Caco-2 (cell line): ENCODE measurements around the gene CTCF. TPM values are rescaled to one million over a fixed set of nuclear protein-coding genes. Genes with fewer than 3 reads are reported as not detected.

Experiments
- BruUV-seq: library from RNA; stranded (reverse); fragments of 400-500 nt; replicated peaks from 2 replicates; lab custom pipeline; 2021; lab: Mats Ljungman, UMichigan
- CTCF ChIA-PET: fragments of 300-600 bp; sonication (Branson Sonifier 250); formaldehyde crosslinking; loops from one replicate; lab custom pipeline; 2022; ENCODE audit warnings: antibody characterized with exemption; lab: Charles Lee
- POLR2A ChIA-PET: fragments of 300-600 bp; sonication (Branson Sonifier 250); formaldehyde crosslinking; loops from one replicate; lab custom pipeline; 2022; ENCODE audit warnings: antibody characterized with exemption; lab: Charles Lee
- DNase-seq, 2 experiments: peaks; one replicate each; pipeline versions ENCODE4 v3.0.0 to v3.0.0-alpha.2; 2020 to 2022
- H3K27me3 ChIP-seq: replicated peaks from 2 replicates; pipeline ENCODE4 v1.6.0; 2011; ENCODE audit warnings: low read length; ENCODE audit not compliant: control insufficient read depth, insufficient read depth
- H3K36me3 ChIP-seq: 2 replicates; pipeline ENCODE4 v1.5.1; 2011; ENCODE audit warnings: low read length; ENCODE audit not compliant: control insufficient read depth, insufficient read depth
- H3K4me1 ChIP-seq: fragments of 250-450 bp; sonication (Bioruptor Pico); 2 replicates; pipeline ENCODE4 v1.5.1; 2020; ENCODE audit warnings: mild to moderate bottlenecking
- H3K4me3 ChIP-seq: 2 replicates; pipeline ENCODE4 v1.5.1; 2011; ENCODE audit warnings: low read depth, mild to moderate bottlenecking, control low read depth, low read length
- H3K9me3 ChIP-seq: fragments of 250-450 bp; sonication (Bioruptor Pico); 2 replicates; pipeline ENCODE4 v1.5.1; 2020; ENCODE audit warnings: mild to moderate bottlenecking, moderate library complexity
- H3K27ac Mint-ChIP-seq: one replicate; pipeline ENCODE4 v1.8.0; 2022; ENCODE audit warnings: mixed read lengths; ENCODE audit not compliant: unreplicated experiment
- H3K27me3 Mint-ChIP-seq: one replicate; pipeline ENCODE4 v1.8.0; 2022; ENCODE audit warnings: mixed read lengths; ENCODE audit not compliant: insufficient read depth, unreplicated experiment
- H3K36me3 Mint-ChIP-seq: one replicate; pipeline ENCODE4 v1.8.0; 2022; ENCODE audit warnings: mild to moderate bottlenecking, mixed read lengths; ENCODE audit not compliant: insufficient read depth, unreplicated experiment
- H3K4me1 Mint-ChIP-seq: one replicate; pipeline ENCODE4 v1.8.0; 2022; ENCODE audit warnings: low read depth, mixed read lengths; ENCODE audit not compliant: unreplicated experiment
- H3K4me3 Mint-ChIP-seq: one replicate; pipeline ENCODE4 v1.8.0; 2022; ENCODE audit warnings: mild to moderate bottlenecking, moderate library complexity, mixed read lengths; ENCODE audit not compliant: unreplicated experiment
- H3K9me3 Mint-ChIP-seq: one replicate; pipeline ENCODE4 v1.8.0; 2022; ENCODE audit warnings: mixed read lengths; ENCODE audit not compliant: unreplicated experiment
- intact Hi-C: fragments of 100-400 bp; cut with micrococcal nuclease; formaldehyde crosslinking; loops from one replicate; pipeline ENCODE4 v1.10.0; 2022; ENCODE audit not compliant: unreplicated experiment
- total RNA-seq: library from RNA; stranded (reverse); gene quantifications from 2 replicates; pipeline ENCODE4 v1.2.3, GENCODE V29; 2022
- TF ChIP-seq, protein P1 (sequence below), 2 experiments: fragments of 200-600 bp in 1 of 2; IDR thresholded peaks; 1 replicate in 1 of 2; 2 replicates in 1 of 2; pipeline versions ENCODE4 v1.5.1 to v1.8.0; 2011 to 2022; ENCODE audit warnings: antibody characterized with exemption in 1 of 2, control low read depth in 1 of 2, inconsistent platforms in 1 of 2, low read depth in 1 of 2, low read length in 1 of 2, mild to moderate bottlenecking in 1 of 2, moderate library complexity in 1 of 2; ENCODE audit not compliant: insufficient read depth in 1 of 2, severe bottlenecking in 1 of 2, unreplicated experiment in 1 of 2

Gene CTCF
- total RNA-seq, 1 experiment from 2014 or later: 67.8 TPM

DNA sequence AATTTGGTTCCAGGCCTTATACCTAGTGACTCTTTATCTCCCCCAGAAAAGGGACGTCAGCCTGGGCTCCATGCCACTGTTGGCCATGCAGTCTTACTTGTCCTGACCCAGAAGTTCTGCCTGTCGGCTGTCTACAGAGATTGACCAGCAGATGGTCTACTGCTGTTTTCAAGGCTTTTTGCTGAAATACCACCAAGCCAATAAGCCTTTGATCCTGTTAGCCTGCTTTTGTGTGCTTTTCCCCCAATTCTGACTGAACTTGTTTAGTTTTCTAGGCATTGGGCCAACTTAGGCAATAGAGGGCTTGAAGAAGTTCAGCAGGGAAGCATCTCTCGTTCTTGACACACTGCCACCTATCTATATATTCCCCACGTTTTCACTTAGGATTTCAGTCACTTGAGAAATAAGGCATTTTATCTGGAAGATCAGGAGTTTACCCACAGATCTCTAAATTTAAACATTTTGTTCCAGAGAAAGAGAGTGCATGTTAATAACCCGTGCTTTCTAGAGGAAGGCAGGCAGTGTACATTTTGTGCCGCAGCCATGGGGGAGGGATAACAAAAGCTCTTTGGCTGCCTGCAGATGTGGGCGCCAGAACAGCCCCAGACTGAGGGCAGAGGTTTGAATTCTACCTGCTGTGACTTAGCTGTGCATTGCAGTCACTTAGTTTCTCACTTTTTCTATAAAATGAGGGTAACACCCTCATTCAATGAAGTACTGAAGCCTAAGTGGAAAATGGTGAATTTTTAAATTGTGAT is 70.3 kb downstream of the CTCF start:
- ChIA-PET CTCF (interaction anchor here (0.6 to 1.0 kb wide), 4 partner anchors 39 to 119 kb away, joined by 3 to 5 read pairs (median 4); partner anchors contain the start of gene CTCF), POLR2A (no interaction called here)
- Histone ChIP-seq H3K4me3 (no peak overlapping the region), H3K4me1 (no peaks in the 10 kb centered on the region), H3K9me3 (no peaks in the 10 kb centered on the region), H3K27me3 (no peaks in the 10 kb centered on the region), H3K36me3 (peaks cover 6% of the 10 kb centered on the region)
- H3K4me1 Mint-ChIP-seq: no peaks in the 10 kb centered on the region
- no peak overlapping the region for H3K4me3 Mint-ChIP-seq
- H3K27ac Mint-ChIP-seq: no peak overlapping the region
- H3K27me3 Mint-ChIP-seq: no peaks in the 10 kb centered on the region
- H3K9me3 Mint-ChIP-seq: no peaks in the 10 kb centered on the region
- no TSS peak for BruUV-seq
- intact Hi-C loops: no loop called here
- H3K36me3 Mint-ChIP-seq: peaks cover 95% of the 10 kb centered on the region
- DNase-seq: no peak
- TF ChIP-seq, protein P1, sequence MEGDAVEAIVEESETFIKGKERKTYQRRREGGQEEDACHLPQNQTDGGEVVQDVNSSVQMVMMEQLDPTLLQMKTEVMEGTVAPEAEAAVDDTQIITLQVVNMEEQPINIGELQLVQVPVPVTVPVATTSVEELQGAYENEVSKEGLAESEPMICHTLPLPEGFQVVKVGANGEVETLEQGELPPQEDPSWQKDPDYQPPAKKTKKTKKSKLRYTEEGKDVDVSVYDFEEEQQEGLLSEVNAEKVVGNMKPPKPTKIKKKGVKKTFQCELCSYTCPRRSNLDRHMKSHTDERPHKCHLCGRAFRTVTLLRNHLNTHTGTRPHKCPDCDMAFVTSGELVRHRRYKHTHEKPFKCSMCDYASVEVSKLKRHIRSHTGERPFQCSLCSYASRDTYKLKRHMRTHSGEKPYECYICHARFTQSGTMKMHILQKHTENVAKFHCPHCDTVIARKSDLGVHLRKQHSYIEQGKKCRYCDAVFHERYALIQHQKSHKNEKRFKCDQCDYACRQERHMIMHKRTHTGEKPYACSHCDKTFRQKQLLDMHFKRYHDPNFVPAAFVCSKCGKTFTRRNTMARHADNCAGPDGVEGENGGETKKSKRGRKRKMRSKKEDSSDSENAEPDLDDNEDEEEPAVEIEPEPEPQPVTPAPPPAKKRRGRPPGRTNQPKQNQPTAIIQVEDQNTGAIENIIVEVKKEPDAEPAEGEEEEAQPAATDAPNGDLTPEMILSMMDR (IDR thresholded peaks at IDR 0.05; ENCODE audit: insufficient read depth in 1 of 2, low read depth in 1 of 2, low read length in 1 of 2, severe bottlenecking in 1 of 2, unreplicated experiment in 1 of 2): no peak

DNA sequence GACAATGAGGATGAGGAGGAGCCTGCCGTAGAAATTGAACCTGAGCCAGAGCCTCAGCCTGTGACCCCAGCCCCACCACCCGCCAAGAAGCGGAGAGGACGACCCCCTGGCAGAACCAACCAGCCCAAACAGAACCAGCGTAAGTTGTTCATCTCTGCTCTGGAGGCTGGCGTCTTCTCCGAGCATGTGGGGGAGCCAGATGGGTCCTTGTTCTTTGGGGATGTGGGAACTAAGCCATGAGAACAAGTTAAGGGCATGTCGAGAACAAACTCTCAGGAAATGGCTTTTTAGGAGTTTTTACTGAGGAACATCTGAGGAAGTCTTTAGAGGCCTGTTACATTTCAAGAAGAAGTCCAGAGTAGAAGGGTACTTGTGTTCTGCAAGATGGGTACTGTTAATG is 74.4 kb downstream of the CTCF start:
- no peaks in the 10 kb centered on the region for H3K27me3 Mint-ChIP-seq
- H3K27ac Mint-ChIP-seq: no peak overlapping the region
- H3K4me3 Mint-ChIP-seq: no peak overlapping the region
- Histone ChIP-seq H3K9me3 (no peaks in the 10 kb centered on the region), H3K4me3 (no peak overlapping the region), H3K27me3 (no peaks in the 10 kb centered on the region), H3K4me1 (no peaks in the 10 kb centered on the region), H3K36me3 (peaks cover 3% of the 10 kb centered on the region; the same call in 1 of the 2 replicates)
- TF ChIP-seq, protein P1 (IDR thresholded peaks at IDR 0.05; ENCODE audit: insufficient read depth in 1 of 2, low read depth in 1 of 2, low read length in 1 of 2, severe bottlenecking in 1 of 2, unreplicated experiment in 1 of 2): no peak
- intact Hi-C loops: no loop called here
- ChIA-PET CTCF (no interaction called here), POLR2A (no interaction called here)
- H3K4me1 Mint-ChIP-seq: no peaks in the 10 kb centered on the region
- no peaks in the 10 kb centered on the region for H3K9me3 Mint-ChIP-seq
- no TSS peak for BruUV-seq
- H3K36me3 Mint-ChIP-seq: peaks cover 85% of the 10 kb centered on the region
- no peak for DNase-seq

DNA sequence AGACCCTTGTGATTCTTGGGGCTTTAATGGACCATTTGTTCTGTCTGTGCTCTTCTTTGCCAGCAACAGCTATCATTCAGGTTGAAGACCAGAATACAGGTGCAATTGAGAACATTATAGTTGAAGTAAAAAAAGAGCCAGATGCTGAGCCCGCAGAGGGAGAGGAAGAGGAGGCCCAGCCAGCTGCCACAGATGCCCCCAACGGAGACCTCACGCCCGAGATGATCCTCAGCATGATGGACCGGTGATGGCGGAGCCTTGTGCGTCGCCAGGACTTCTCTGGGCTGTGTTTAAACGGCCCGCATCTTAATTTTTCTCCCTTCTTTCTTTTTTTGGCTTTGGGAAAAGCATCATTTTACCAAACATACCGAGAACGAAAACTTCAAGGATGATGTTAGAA is 75.3 kb downstream of the CTCF start:
- BruUV-seq: no TSS peak
- Mint-ChIP-seq H3K9me3 (no peaks in the 10 kb centered on the region), H3K27me3 (no peaks in the 10 kb centered on the region), H3K4me1 (no peaks in the 10 kb centered on the region), H3K36me3 (peaks cover 85% of the 10 kb centered on the region), H3K27ac (no peak overlapping the region), H3K4me3 (no peak overlapping the region)
- intact Hi-C loops: no loop called here
- POLR2A ChIA-PET: interaction anchor here (0.6 kb wide), 1 partner anchor 54 kb away, joined by 4 read pairs; no protein-coding TSS in a partner anchor
- DNase-seq: no peak
- H3K4me1 ChIP-seq: no peaks in the 10 kb centered on the region
- H3K27me3 ChIP-seq: no peaks in the 10 kb centered on the region
- no peak overlapping the region for H3K4me3 ChIP-seq
- H3K36me3 ChIP-seq: peaks cover 3% of the 10 kb centered on the region; the same call in 1 of the 2 replicates
- TF ChIP-seq, protein P1 (IDR thresholded peaks at IDR 0.05; ENCODE audit: insufficient read depth in 1 of 2, low read depth in 1 of 2, low read length in 1 of 2, severe bottlenecking in 1 of 2, unreplicated experiment in 1 of 2): no peak
- CTCF ChIA-PET: no interaction called here
- H3K9me3 ChIP-seq: no peaks in the 10 kb centered on the region
